ENCODE results near the gene CMTM7. TPM values are rescaled to one million over a fixed set of nuclear protein-coding genes. Genes with fewer than 3 reads are reported as not detected.

Gene CMTM7
- polyA plus RNA-seq, 3 donors, result 100 to 148 (median 146) TPM

GRCh38 chr3:32499585-32499984 is 107.9 kb downstream of the CMTM7 start:
- Histone ChIP-seq H3K9ac (ENCODE audit: insufficient read depth, low read length, poor library complexity, severe bottlenecking) (no peak overlapping the region), H3K36me3 (replicated peaks in 1 of 2; ENCODE audit: control insufficient read depth in 1 of 2, insufficient read depth in 2 of 2, low read length in 2 of 2) (peaks cover 0 to 14% of the 10 kb centered on the region in 2 donors), H4K20me1 (ENCODE audit: insufficient read depth, low read length) (peaks cover 69% of the 10 kb centered on the region), H3K27me3 (ENCODE audit: control insufficient read depth in 2 of 2, insufficient read depth in 2 of 2, low read length in 2 of 2) (no peaks in the 10 kb centered on the region), H3K27ac (ENCODE audit: low read depth in 1 of 2, low read length in 2 of 2) (peak overlapping the region in 1 of 2 donors; percentile 15), H3K9me3 (replicated peaks in 1 of 2; ENCODE audit: control insufficient read depth in 1 of 2, insufficient read depth in 1 of 2, low read length in 2 of 2) (no peaks in the 10 kb centered on the region), H3K4me1 (ENCODE audit: control insufficient read depth in 1 of 2, insufficient read depth in 2 of 2, low read length in 2 of 2) (peaks cover 46 to 58% of the 10 kb centered on the region in 2 donors), H3K79me2 (ENCODE audit: insufficient read depth, low read length) (peaks cover 84% of the 10 kb centered on the region), H3K4me2 (replicated peaks; ENCODE audit: extremely low read depth, low read length, poor library complexity, severe bottlenecking) (peak overlapping the region; percentile 77), H2AFZ (ENCODE audit: insufficient read depth, low read depth, low read length, poor library complexity, severe bottlenecking) (no peak overlapping the region), H3K4me3 (replicated peaks in 1 of 3; ENCODE audit: low read depth in 2 of 3, low read length in 3 of 3) (peak overlapping the region in 1 of 3 experiments; percentile 0)
- intact Hi-C loops (cut with micrococcal nuclease), result no loop called here
- no peaks in the 10 kb centered on the region for H3K9me3 Mint-ChIP-seq
- H3K4me1 Mint-ChIP-seq, result peaks cover 61% of the 10 kb centered on the region
- no peak overlapping the region for H3K4me3 Mint-ChIP-seq
- H3K27me3 Mint-ChIP-seq (ENCODE audit: low read depth in 3 of 3), result no peaks in the 10 kb centered on the region
- WGBS (ENCODE audit: insufficient coverage), result no CpG with 5 or more reads among the region's 2 CpGs
- TF ChIP-seq CTCF (IDR thresholded peaks at IDR 0.05), result no peak
- H3K36me3 Mint-ChIP-seq, result peaks cover 14 to 37% of the 10 kb centered on the region in 2 donors
- no peak for DNase-seq
- peak overlapping the region in 3 of 7 donors; percentile 18 to 34 (median 25) for H3K27ac Mint-ChIP-seq

- peak overlapping the region in 2 of 7 donors; percentile 95 to 96 for H3K27ac Mint-ChIP-seq
- Histone ChIP-seq H3K36me3 (replicated peaks in 1 of 2; ENCODE audit: control insufficient read depth in 1 of 2, insufficient read depth in 2 of 2, low read length in 2 of 2) (peaks cover 0 to 14% of the 10 kb centered on the region in 2 donors), H3K27ac (ENCODE audit: low read depth in 1 of 2, low read length in 2 of 2) (peak overlapping the region in 1 of 2 donors; percentile 96), H3K9ac (ENCODE audit: insufficient read depth, low read length, poor library complexity, severe bottlenecking) (no peak overlapping the region), H3K4me2 (replicated peaks; ENCODE audit: extremely low read depth, low read length, poor library complexity, severe bottlenecking) (peak overlapping the region; percentile 77), H3K79me2 (ENCODE audit: insufficient read depth, low read length) (peaks cover 77% of the 10 kb centered on the region), H3K27me3 (ENCODE audit: control insufficient read depth in 2 of 2, insufficient read depth in 2 of 2, low read length in 2 of 2) (no peaks in the 10 kb centered on the region), H3K9me3 (replicated peaks in 1 of 2; ENCODE audit: control insufficient read depth in 1 of 2, insufficient read depth in 1 of 2, low read length in 2 of 2) (no peaks in the 10 kb centered on the region), H2AFZ (ENCODE audit: insufficient read depth, low read depth, low read length, poor library complexity, severe bottlenecking) (no peak overlapping the region), H3K4me3 (replicated peaks in 1 of 3; ENCODE audit: low read depth in 2 of 3, low read length in 3 of 3) (peak overlapping the region in 2 of 3 experiments; percentile 91 to 94), H4K20me1 (ENCODE audit: insufficient read depth, low read length) (peaks cover 63% of the 10 kb centered on the region), H3K4me1 (ENCODE audit: control insufficient read depth in 1 of 2, insufficient read depth in 2 of 2, low read length in 2 of 2) (peaks cover 45 to 56% of the 10 kb centered on the region in 2 donors)
- TF ChIP-seq CTCF (IDR thresholded peaks at IDR 0.05), result no peak
- peak overlapping the region; percentile 94 to 95 for H3K4me3 Mint-ChIP-seq
- intact Hi-C loops (cut with micrococcal nuclease), result loop anchor here in 1 of 2 donors (10.0 kb wide), 1 partner anchor 185 kb away; the partner anchor contains the start of gene CNOT10
- no peaks in the 10 kb centered on the region for H3K27me3 Mint-ChIP-seq (ENCODE audit: low read depth in 3 of 3)
- H3K9me3 Mint-ChIP-seq, result no peaks in the 10 kb centered on the region
- DNase-seq, result no peak
- peaks cover 14 to 37% of the 10 kb centered on the region in 2 donors for H3K36me3 Mint-ChIP-seq
- peaks cover 59% of the 10 kb centered on the region for H3K4me1 Mint-ChIP-seq
- WGBS (ENCODE audit: insufficient coverage), result no CpG with 5 or more reads among the region's 2 CpGs
Measured at GRCh38 chr3:32500231-32500630, 108.6 kb downstream of the CMTM7 start.
